Measurements from ENCODE around the gene EP400.
"Not testable (repeated sequence)": the region's sequence is repeated elsewhere in the genome, so short reads cannot be mapped to it uniquely, and the experiment has no call there.

The EP400 gene

GRCh38 chr12:132070298-132070697 lies 120.6 kb downstream of the EP400 start:
- no peak for DNase-seq

GRCh38 chr12:132071040-132071810 lies 121.5 kb downstream of the EP400 start:
- DNase-seq = peak; percentile 85

- peak; percentile 44 for DNase-seq
Measured at GRCh38 chr12:132071830-132072384, 122.2 kb downstream of the EP400 start.

DNA sequence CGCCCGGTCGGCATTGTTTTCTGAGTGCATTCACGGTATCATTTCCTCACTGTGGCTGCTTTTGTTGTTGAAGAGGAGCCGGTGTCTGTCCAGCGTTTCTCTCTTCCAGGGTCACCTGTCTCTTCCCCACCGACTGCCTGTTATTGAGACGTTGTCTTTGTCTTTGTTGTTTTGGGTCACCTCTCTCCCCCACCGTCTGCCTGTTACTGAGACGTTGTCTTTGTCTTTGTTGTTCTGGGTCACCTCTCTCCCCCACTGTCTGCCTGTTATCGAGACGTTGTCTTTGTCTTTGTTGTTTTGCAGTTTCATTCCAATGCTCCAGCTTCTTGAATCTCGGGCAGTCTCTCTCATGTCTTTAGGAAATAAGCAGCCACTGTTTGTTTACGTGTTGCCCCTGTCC lies 124.5 kb downstream of the EP400 start:
- DNase-seq = no peak

- DNase-seq = no peak
Measured at GRCh38 chr12:132075026-132075713, 125.4 kb downstream of the EP400 start.

DNA sequence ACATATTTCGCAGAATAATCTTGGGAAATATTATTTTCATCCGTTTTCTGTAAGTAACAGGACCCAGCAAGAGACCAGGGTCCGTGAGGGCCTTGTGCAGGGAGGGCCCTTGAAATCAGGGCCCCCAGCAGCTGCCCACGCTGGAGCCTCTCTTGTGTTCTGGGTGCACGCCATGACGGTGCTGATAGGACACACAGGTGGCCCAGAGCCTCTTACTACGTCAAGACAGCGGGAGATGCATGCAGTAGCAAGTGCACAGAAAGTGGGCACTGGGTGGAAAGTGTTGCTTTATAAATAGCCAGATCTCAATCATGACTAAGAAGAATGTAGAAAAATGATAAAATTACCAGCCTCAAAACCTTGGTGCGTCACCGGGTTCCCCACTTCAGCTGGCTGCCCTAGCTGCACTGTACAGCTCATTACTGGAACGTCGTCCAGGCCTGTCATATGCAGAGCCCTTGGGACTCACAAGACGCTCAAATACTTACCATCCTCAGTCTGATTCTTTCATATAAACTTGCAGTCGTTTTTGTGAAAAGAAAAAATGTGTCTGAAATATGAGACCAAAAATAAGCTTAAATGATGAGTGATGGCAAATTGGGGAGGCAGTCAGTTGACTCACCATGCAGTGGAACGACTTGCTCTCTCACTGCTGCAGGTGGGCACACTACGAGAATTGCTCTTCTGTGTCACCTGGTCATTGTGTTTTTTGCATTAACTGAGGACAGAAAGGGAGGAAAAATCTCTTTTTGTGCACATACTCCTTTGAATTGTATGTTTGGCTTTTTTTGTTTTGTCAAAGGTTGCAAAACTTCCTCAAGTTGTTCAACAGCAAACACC lies 126.2 kb downstream of the EP400 start:
- DNase-seq = no peak

DNA sequence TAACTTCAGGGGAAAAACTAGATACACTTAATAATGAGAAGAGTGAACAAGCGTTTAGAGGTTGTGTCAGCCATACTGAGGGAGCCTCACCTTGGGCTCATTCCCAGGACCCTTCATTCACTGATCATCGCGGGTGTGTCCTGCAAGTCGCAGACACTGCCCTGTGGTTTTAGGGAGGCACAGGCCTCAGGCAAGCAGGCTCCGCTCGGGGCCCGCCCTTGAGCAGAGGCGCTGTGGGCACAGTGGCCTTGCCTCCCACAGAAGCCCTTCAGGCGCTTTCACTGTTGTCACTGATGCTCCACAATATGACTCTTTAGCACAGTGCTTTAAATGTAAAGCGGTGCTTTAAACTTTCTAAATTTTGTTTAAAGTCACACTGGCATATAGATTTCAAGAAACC lies 127.0 kb downstream of the EP400 start:
- no peak for DNase-seq

- DNase-seq = no peak
Measured at GRCh38 chr12:132077322-132078100, 127.8 kb downstream of the EP400 start.

DNA sequence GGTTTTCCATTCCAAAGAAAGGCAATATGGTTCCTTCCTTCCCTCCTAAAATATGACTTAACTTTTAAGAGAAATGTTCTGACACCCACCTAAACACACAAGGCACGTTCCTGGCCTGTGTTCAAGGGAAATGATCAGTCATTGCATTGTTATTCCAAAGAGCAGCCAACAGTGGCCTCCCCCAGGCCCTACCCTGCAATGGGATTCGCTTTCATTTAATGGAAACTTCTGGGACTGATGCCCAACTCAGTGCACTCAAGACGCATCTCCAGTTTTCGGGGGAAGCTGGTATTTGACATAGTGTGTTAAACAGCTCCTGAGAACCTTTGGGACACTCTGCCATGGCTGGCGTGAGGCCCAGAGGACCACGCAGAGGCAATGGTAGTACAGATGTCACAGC lies 128.4 kb downstream of the EP400 start:
- DNase-seq = no peak

GRCh38 chr12:132079200-132079599 lies 129.5 kb downstream of the EP400 start:
- DNase-seq = no peak

DNA sequence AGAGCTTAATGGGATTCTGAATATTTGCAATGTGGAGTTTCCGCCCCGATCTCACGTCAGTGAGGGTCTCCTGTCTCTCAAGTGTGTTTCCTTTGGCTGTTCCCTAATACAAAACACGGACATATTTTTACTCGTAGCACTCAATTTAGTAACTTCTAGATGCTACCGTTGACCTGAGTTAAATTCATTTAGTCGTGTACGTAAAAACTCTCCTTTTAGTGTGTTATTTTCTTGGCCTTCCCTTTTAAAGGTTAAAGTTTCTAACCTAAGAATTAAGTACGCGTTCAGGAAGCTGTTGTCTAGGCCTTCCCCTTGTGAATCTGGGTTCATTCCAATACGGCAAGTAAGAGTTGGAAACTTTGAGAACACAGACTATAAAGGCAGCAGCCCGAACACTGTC lies 130.0 kb downstream of the EP400 start:
- no peak for DNase-seq

DNA sequence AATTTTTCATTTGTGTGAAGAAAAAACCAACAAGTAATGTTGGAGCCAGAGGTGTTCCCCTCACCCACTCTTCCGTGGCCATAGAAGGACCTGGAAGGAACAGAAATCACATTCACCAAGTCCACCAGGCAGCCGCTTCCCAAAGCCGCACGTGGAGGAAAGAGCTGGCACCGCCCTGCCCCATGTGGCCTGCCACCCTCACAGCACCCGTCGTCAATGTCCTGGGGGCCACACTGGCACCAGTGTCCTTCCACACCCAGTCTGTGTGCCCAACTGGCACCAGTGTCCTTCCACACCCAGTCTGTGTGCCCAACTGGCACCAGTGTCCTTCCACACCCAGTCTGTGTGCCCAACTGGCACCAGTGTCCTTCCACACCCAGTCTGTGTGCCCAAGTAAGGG lies 130.8 kb downstream of the EP400 start:
- DNase-seq = not testable (repeated sequence)

DNA sequence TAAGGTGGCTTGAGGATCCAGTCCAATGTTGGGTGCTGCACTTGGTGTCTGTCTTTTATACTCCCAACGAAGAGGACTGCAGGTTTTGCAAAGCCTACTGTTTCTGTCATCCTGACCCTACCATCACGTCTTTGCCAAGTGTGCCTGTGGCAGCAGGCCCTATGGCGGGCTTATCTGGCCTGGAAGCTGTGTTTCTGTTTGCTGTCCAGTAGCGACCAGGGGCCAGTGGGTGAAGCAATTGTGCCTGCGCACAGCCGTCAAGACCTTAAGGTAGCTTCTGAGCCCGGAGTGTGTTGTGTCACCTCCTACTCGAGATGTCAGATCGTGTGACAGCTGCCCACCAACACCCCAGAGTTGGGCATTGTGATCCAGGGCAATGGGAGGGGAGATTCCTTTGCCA lies 131.7 kb downstream of the EP400 start:
- no peak for DNase-seq

- DNase-seq = peak; percentile 66
Measured at GRCh38 chr12:132083614-132083940, 133.8 kb downstream of the EP400 start.

DNA sequence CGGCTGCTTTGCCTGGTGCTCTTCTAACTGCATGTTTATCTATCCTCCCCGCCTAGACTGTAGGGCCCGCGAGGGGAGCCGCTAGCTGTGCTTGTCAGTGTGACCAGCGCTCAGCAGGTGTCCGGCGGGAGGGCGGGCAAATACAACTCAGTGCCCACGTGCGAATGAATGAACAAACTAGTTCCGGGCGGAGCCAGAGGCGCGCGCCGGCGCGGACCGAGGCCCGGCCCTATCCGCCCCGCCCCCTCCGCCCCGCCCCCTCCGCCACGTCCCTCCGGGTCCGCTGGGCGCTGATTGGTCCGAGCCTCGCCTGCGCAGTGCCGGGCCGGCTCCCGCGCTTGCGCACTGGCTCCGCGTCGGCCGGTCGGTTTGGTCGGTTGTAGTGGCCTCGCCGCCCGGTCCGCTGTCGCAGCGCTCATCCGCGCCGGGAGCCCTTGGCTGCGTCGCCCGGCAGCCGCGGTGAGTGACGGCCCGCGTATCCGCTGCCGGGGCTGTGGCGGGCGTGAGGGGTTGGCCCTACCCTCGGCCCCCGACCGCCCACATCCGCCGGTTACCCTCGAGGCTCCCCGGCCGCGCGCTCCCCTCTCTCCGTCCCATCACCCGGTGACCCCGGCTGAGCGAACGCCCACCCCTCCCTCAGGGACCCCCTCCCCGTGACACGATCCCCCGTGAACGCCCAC lies 134.3 kb downstream of the EP400 start:
- peak; percentile 93 for DNase-seq

DNA sequence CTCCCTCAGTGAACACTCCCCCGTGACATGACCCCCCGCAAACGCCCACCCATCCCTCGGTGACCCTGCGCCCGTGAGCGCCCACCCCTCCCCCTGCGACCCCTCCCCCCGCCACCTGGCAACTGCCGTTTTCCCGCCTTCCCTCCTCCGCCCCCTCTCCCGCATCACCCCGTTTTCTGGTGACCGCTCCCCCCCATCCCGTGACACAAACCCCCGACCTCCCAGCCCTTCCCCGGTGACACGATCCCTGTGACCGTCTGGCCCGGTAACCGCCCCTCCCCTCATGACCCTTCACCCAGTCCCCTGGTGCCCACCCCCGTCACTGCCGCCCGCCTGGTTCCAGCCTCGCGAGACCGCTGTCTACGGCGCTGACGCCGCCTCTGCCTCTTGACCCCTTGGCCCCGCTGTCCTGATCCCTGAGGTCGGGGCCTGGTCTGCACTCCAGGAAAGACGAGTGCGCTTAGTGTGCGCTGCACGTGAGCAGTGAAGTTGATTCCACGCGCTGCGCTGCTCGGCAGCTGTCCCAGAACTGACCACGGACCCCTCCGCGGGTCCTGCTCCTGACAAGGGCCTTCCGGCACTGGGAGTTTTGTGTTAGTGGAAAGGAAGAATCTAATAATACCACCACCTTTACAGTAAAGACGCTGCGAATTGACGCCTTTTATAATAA lies 135.0 kb downstream of the EP400 start:
- DNase-seq = peak; percentile 45

GRCh38 chr12:132085291-132085635 lies 135.5 kb downstream of the EP400 start:
- DNase-seq = no peak

- DNase-seq = no peak
Measured at GRCh38 chr12:132089407-132089910, 139.7 kb downstream of the EP400 start.

GRCh38 chr12:132094269-132094891 lies 144.6 kb downstream of the EP400 start:
- no peak for DNase-seq

DNA sequence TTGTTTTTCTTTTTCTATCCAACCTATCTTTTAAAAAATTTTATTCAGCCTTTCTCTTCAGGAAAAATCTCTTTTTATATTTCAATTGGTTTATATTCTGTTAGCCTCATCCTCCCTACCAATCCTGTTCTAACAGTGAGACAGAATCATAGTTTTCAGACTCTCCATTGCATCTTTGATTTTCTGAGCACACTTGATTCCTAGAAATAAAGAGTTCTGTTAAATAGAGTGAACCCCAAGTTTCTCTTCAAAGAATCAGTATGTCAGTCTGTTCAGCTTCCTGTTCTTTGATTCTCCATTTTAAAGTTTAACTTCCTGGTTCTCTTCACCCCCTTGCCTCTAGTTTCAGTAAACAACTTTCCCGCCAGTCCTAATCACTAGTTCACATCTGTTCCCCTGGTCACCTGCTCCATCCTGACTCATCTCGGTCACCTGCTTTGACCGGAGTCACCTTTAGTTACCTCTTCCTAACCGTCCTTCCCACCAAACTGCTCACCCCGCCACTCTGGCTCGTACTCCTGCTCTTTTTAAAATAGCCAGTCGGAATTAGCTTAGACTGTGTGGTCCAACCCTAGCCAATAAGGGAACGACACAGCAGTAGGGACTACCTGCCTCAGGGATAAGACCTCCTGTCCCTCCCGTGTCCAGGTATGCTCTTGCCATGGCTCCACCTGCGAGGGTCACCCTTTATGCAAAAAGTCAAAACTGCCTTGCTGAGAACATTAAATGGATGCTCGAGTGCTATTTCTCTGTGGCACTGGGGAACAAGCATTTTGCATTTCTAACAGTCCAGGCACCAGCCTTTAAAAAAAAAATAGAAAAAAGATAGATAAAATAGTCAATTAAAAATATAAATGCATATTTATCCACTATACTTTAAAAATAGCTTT lies 146.0 kb downstream of the EP400 start:
- no peak for DNase-seq

Measured in NCI-H510A treated with DMSO at 0.1 percent for 48 hours (cell line).